Amygdala (tissue), 56 donors: ENCODE results near the gene DYNC1I1.
"Not testable (repeated sequence)": the region's sequence is repeated elsewhere in the genome, so short reads cannot be mapped to it uniquely, and the experiment has no call there.

ENCODE experiments used
- DNase-seq, 56 donors: peaks; one replicate each; lab custom pipeline; 2025; lab: John Stamatoyannopoulos, UW

DYNC1I1 gene

DNA sequence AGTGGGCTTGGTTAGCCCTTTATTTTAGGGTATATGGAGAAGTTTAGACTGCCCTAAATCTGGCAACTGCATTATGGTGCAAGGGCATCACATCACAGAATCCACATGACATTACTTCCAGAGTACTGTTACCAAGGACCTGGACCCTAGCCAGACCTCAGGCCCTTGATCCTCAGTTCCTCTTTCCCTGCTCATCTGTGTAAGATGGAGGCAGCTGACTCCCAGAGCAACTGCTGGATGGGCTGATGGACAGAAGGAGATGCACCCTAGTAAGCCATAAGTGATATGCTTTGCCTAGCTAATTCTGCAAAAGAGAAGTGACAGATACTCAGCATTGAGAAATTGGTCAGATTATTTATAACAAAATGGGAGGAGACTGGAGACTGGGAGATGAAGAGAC is 131.7 kb downstream of the DYNC1I1 start:
- peak in 3 of 56 donors; percentile 1 to 23 (median 2) for DNase-seq

DNA sequence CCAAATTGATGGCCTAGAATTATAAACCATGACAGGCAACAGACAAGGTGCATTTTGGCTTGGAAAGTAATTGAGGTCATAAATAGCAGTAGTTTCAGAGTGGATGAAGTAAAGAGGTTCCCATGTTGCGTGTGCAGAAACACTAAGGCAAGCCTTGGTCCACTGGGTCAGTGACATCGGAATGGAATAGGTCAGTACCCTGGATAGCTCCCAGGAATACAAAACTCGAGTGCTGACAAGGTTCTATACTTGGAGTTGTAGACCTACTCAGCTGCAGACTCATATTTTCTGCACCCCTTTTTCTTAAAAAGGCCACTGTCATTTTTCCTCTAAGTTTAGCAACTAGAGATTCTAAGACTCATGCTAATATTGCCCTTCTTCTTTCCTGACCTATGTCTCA is 132.8 kb downstream of the DYNC1I1 start:
- DNase-seq = no peak

DNA sequence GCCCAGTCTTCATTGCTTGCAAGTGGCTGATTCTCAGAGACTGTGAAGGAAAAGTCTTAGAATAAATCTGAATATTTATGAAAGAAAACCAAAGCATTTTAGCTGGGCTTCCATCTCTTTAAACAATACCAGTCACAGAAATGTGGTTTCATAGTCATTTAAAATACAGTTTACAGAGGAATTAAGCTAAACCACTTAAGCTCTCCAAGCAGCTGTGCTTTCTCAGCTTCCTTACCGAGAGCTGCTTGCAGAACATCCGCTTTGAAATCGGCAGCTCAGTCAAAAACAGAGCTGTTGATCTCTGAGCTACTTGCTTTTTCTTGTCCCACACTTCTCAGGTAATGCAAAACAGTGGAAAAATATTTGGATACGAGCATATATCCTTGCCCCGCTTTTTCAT is 134.5 kb downstream of the DYNC1I1 start:
- no peak for DNase-seq

DNA sequence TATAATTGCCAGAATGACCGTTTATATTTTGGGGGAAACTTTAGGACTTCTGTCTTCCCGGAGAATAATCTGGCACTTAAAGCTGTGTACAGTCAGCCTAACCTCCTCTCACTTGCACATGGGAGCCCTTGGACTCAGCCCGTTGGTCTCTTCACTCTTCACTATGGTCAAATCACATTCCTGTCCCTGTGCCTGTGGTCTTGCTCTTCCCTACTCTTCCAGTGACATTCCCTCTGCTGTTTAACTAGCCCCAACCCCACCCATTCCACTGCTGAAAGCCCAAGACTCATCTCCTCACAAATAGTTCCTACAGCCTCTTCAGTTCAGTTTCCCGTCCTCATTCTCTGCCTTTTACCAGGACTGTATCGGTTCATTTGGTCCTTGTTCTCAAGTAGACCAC is 135.0 kb downstream of the DYNC1I1 start:
- DNase-seq = no peak

DNA sequence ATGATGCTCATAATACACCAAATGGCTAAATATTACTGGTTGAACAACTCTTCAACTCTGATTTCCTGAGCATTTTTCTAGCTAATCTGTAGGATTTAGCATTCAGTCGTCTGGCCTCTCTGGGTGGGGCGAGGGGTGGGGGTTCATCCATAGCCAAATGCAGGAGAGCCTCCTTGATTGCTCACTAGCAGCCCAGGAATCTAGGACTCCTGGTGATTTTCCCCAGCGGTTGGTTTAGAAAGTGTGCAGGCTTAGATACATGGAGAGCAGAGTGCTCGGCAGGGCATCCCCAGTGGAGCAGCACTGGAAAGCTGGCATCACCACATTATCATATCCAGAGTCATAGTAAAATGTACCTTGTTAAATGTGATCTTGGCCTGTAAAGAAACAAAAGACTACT is 136.1 kb downstream of the DYNC1I1 start:
- no peak for DNase-seq

DNA sequence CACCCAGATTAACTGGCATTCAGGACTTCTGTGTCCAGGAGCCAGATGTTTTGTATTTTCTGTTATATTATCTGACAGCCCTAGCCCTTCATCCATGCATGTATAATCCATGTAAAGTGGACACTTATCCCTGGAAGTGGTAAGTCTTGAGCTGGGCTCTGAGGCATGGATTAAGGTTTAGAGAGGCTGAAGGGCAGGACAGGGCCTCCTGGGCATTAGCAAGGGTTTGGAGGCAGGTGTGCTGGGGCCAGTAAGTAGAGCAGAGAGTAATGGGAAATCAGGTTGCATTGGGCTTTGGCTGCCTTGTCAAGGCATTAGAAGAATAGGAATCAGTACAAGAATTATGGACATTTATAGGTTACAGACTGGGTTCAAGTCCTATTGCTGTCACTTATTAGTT is 138.0 kb downstream of the DYNC1I1 start:
- DNase-seq = no peak

DNA sequence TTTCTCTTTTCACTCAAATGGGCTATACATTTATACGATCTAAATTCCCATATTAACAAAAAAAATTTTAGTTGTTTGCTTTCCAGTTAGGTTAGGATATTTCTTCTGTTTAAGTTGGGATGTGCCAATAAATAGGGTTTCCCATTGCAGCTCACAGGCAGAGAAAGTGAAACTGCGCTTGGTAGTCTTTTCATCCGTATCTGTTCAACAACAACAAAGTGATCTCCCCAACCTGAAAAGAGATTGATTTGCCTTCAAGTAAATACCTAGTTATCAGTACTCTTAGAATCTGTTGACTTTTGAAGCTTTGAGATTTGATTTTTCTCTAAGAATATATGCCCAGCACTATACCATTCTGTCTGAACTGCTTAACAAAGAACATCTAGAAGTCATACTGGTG is 143.4 kb downstream of the DYNC1I1 start:
- DNase-seq = no peak

DNA sequence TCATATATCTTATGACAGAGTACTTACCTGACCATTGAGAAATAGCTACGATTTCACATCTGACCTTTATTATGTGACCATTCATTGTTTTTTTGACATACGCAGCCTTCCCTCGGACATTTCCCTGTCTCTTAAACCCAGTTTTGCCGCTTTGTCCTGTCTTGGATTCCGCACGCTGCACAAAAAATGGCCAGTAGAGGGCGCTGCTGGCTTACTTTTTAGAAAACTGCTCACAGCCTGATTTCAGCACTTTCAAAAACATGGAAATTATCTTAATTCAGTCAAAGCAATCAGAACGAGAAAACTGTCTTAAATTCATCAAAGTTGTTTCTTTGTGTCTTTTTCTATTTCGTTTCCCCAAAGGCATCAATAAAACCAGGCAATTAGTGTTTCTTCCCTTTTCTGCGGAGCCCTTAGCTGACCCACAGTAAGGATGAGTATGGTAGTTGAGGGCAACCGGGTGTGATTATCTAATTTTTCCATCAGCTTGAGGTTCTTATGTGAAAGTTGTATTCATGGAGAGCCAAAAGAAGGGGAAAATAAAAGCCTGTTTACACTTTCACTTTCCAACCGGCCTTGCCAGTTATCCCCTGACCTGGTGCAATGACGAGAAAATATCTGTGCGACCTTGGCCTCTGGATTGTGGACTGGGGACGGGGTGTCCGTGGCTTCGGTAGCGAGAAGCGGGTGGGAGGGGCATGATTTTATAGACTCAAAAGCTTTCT is 144.4 kb downstream of the DYNC1I1 start:
- peak in 54 of 56 donors; percentile 4 to 95 (median 50) for DNase-seq

DNA sequence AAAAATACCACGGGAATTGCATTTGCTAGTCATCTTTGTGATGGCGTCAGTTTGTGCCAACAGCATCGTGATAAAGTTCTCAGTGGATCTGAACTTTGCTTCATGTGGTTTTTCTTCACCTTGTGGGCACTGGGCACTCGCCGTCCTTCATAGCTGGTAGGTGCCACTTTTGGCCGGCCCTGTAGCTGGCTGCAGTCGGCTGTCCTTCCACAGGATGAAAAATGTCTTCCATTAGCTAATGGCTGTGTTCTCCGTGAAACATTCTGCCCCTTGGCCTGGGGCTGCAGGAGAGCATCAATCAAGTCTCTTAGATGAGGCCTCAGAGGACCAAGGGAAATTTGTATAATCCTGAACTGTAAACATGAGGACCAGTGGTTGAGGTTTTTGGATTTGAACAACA is 145.3 kb downstream of the DYNC1I1 start:
- no peak for DNase-seq

DNA sequence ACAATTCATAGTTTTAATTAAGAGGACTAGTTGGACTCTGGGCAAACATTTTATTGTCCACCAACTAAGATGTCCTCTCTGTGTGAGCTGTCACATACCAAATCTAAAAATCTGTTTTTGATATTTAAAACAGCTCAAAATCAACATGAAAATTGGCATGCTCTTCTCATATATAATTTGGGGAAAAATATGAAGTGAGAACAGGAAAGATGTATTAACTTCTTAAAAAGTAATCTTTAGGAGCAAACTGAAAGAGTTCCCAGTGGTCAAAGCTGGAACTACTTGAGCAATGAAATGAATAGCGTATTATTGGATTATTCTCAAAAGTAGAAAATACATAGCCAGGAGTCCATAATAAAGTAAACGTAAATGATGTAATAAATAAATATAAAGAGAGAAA is 147.2 kb downstream of the DYNC1I1 start:
- DNase-seq = no peak

DNA sequence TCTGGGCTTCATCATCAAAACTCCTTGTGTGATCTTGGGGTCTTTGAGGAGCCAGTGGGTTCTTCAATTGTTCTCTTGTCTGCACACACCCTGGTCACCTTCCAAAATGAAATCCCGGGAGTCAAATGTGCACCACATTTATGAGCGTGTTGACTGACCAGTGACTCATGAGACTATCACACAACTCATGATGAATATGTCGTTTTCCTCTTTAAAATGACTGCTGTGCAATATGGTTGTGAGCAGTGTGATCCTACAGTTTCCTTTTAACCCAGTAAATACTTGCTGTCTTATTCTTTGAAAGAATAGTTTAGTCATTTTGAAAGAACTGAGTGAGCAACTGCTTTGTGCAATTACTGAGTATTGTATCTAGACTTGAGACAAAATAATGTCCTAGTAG is 149.2 kb downstream of the DYNC1I1 start:
- DNase-seq = no peak

DNA sequence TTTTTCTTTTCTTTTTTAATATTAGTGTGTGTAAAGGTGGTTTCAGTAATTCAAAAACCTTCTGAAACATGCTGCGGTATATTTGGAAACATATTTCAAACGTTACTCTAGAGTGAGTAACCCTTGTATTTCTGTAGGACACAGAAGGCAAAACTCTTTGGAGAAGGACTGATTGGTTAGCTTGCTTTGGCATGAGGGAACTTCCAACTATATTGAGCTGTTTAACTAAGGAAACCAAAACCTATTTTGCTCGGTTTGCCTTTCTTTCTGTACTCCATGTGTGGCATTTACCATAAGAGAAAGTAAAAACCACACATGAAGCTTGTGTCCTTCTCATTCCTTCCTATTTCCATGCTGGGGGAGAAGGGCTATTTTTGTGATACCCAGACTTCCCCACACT is 149.8 kb downstream of the DYNC1I1 start:
- no peak for DNase-seq

DNA sequence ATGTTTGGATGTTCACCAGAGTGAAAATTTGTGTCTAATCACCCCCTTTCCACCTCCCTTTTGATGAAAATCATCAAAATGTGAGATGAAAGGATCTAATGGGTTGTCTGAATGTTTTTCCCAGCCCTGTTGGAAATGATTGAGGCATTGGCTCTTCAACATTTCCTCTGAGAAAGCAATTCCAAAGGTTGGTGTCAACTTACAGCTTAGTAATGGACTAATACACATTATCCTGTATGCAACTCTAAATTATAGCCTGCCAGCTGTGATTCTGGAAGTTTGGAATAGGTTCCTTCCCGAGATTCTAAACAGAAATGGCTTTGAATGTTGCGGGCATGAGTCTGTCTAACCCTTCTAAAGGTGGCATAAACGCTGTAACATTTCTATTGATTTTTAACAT is 152.9 kb downstream of the DYNC1I1 start:
- no peak for DNase-seq

DNA sequence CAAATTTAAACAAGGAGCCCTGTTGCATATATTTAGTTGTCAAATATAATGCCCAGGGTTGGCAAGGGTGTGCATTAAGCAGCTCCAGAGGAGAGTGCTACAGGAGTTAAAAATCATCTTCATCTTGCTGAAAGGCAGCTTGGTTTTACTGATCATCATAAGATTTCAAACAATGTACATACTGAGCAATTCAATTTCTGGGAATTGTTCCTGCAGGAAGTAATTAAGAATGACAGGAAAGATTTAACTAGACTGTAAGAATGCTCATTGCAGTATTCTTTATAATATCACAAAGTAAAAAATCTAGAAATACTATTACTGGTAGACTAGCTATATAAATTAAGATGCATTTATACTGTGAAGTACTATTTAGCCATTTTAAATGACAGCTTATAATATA is 153.6 kb downstream of the DYNC1I1 start:
- no peak for DNase-seq

DNA sequence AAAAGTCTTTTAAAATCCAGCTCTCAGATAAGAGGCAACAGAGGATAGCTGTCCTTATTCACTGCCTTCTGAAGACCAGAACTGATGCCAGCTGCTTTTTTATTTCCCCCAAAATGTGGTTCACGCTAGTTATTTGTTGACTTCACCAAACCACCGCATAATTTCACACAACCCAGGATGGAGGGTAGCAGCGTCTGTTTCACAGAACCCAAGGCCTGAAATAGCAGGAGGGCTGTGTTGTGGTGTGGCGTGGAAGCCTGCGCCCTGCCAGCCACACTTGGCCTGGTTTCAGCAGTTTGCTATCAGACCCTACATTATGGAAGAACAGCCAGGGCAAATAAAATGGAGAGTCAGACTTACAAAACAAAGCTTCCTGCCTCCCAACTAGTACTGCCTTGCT is 155.4 kb downstream of the DYNC1I1 start:
- DNase-seq = peak in 1 of 56 donors; percentile 4

DNA sequence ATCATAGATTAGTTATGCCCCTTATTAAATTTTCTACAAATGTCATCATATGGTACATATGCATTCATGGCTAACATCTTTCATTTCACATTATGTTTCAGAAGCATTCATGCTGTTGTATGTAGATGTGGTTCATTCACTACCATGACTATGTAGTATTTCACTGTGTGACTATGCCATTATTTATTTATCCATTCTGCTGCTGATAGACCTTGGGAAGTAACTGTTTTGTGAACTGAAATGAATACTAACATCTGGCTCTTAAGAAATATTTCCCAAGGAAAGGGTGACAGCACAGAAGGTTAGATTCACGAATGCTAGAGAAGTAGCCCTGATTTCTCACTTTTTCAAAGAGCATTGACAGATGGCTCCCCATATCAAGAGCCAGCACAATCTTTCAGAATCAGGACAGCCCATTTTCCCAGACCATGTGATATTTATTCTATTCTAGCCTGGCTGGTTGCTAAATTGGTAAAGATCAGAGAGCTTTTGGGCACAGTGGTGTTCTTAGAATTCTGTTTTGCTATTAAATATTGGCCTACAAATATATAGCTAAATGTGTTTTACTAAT is 157.4 kb downstream of the DYNC1I1 start:
- DNase-seq = no peak

DNA sequence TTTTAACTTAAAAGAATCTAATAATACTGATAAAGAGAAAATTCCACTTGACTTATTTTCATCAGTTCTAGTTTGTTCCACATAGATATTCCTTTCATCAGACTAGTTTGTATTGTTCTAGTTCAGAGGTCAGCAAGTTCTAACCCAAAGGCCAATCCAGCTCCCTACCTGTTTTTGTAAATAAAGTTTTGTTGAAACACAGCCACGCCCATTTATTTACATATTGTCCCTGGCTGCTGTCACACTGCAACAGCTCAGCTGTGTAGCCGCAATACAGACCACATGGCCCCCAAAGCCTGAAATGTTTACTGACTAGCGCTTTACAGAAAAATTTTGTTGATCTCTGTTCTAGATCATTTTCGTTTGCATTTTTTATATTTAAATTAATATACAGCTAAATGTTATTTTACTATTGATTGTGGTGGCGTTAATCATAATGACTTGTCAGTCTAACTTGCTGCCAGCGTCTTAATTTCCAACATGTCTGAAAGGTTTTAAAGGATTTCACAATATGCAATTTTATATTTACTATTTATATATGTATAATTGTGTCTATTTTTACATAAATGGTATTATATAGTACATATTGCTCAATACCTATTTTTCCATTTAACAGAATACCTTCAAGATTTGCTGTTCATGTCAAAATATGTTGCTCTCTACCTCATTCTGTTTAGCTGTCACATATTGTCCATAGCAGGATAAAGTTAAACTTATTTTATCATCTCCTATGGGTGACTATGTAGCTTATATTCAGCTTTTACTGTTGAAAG is 159.3 kb downstream of the DYNC1I1 start:
- no peak for DNase-seq

DNA sequence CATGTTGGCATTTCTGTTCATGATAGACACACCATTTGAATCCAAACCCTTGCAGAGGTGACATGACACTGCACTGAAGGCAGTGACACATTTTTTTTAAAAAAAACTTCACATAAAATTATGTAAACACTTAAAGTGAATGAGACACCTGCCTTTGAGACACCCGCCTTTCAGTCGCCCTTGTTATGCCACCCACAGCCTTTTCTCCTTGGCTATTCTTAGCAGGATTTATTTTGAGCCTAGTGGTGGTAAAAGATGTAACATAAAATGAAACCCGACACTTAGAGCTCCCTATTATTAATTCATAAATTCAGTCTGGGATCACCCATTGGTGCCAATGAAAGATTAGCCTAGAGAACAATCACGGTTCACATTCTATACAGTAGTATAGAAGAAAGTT is 161.3 kb downstream of the DYNC1I1 start:
- DNase-seq = no peak

DNA sequence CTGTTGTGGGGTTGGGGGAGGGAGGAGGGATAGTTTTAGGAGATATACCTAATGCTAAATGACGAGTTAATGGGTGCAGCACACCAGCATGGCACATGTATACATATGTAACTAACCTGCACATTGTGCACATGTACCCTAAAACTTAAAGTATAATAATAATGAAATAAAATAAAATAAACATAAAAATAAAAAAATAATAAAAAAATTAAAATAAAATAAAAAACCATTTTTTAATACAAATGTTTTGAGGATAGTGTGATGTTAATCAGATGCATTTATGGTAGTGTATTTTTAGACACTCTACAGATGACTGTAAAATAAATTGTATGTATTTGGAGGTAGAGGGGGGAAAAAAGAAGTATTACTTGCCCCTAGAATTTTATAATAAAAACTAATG is 172.5 kb downstream of the DYNC1I1 start:
- DNase-seq = not testable (repeated sequence)

DNA sequence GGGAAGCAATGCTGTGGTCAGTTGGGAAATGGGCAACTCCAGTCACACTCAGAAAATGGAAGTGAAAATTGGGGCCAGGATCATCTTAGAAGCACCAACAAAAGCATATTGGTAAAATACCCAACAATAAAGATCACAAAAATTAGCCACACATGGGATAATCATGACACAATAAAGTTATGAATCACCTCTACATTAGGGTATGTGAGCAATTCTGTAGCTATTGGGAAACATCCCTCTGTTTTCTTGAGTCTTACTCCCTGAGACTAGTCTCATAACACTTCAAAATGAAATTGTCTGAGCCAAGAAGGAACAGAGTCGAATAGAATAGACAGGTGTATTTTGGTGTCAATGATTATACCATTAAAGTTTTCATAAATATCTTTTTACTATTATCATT is 178.3 kb downstream of the DYNC1I1 start:
- DNase-seq = no peak

DNA sequence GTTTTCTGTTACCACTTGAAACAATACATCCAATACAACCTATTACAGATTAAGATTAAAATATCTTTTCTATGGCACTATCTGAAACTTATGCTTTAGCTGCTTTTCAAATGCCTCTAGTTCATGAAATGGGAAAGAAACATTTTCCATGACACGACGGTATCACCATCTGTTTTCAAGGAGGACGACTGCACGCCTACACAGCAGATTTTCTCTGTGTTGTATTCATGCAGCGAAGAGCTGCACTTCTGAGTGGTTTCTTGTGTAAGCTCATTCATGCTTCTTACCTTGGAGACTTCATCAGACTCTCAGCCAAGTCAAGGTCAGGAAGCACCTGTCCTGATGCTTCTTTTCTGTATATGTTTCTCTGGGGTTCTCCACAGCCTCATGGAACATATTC is 179.2 kb downstream of the DYNC1I1 start:
- peak in 12 of 56 donors; percentile 1 to 42 (median 18) for DNase-seq
